Gastrocnemius medialis (tissue), 4 donors: ENCODE measurements around the gene CPM. TPM values are rescaled to one million over a fixed set of nuclear protein-coding genes. Genes with fewer than 3 reads are reported as not detected.

Experiments used
- ATAC-seq, 2 donors: fragments of 150-250 bp; one replicate each; pipeline ENCODE4 v1.9.1; 2016
- DNase-seq, 2 donors: peaks; one replicate each; pipeline ENCODE4 v3.0.0-alpha.2; 2019
- H3K27ac ChIP-seq, 4 donors: fragments of 200-600 bp; sonication (generic); 1 replicate in 1 of 4; 2 replicates in 3 of 4; pipeline ENCODE4 v1.5.1; 2016 to 2018; ENCODE audit warnings: mild to moderate bottlenecking in 2 of 4, moderate library complexity in 1 of 4
- H3K27me3 ChIP-seq, 3 donors: fragments of 200-600 bp; sonication (generic) in 2 of 3; 1 replicate in 1 of 3; 2 replicates in 2 of 3; pipeline versions ENCODE4 v1.5.1 to v1.6.0; 2016 to 2019; ENCODE audit warnings: mild to moderate bottlenecking in 1 of 3, moderate library complexity in 1 of 3
- H3K36me3 ChIP-seq, 2 donors: fragments of 200-600 bp; sonication (generic) in 1 of 2; one replicate each; pipeline ENCODE4 v1.5.1; 2017 to 2018
- H3K4me1 ChIP-seq, 2 donors: fragments of 200-600 bp; sonication (generic) in 1 of 2; one replicate each; pipeline ENCODE4 v1.5.1; 2016 to 2017; ENCODE audit warnings: mild to moderate bottlenecking in 2 of 2
- H3K4me3 ChIP-seq, 4 donors: fragments of 200-600 bp; sonication (generic) in 3 of 4; 1 replicate in 1 of 4; 2 replicates in 3 of 4; pipeline ENCODE4 v1.5.1; 2016 to 2019; ENCODE audit warnings: mild to moderate bottlenecking in 2 of 4
- H3K9me3 ChIP-seq, 3 donors: fragments of 200-600 bp; sonication (generic) in 2 of 3; 1 replicate in 1 of 3; 2 replicates in 2 of 3; pipeline ENCODE4 v1.5.1; 2016 to 2019
- POLR2A ChIP-seq, 2 donors: fragments of 450-650 bp; IDR thresholded peaks; one replicate each; pipeline ENCODE4 v1.6.1; 2017; ENCODE audit warnings: antibody characterized with exemption in 2 of 2, mild to moderate bottlenecking in 2 of 2, moderate library complexity in 2 of 2
- in situ Hi-C, 4 donors: fragments of 200-750 bp; cut with MboI; loops; one replicate each; pipeline versions ENCODE4 v1.15.0 to v1.8.0; 2017; ENCODE audit warnings: low sequenced_read_pairs in 4 of 4
- intact Hi-C: fragments of 100-400 bp; cut with DNase I; formaldehyde crosslinking; loops from one replicate; pipeline ENCODE4 v1.15.1; 2023; ENCODE audit warnings: low total_unique reads
- total RNA-seq, 4 donors: library from RNA; depleted of rRNA; stranded (reverse); fragments of >200 nt; gene quantifications; one replicate each; pipeline versions ENCODE4 v1.1.0 to v1.2.3, GENCODE V29; 2016
- TF ChIP-seq, protein P1 (sequence below), 5 experiments: fragments of 450-650 bp in 3 of 5; fragments of 200-600 bp in 2 of 5; sonication (generic) in 2 of 5; IDR thresholded peaks in 4 of 5; conservative IDR thresholded peaks in 1 of 5; 1 replicate in 4 of 5; 2 replicates in 1 of 5; pipeline ENCODE4 v1.5.1; 2016 to 2019; ENCODE audit warnings: antibody characterized with exemption in 5 of 5, mild to moderate bottlenecking in 3 of 5, moderate library complexity in 3 of 5

The CPM gene
- total RNA-seq, 4 donors from 2014 or later, result 12.9 to 78.4 (median 18.6) TPM

DNA sequence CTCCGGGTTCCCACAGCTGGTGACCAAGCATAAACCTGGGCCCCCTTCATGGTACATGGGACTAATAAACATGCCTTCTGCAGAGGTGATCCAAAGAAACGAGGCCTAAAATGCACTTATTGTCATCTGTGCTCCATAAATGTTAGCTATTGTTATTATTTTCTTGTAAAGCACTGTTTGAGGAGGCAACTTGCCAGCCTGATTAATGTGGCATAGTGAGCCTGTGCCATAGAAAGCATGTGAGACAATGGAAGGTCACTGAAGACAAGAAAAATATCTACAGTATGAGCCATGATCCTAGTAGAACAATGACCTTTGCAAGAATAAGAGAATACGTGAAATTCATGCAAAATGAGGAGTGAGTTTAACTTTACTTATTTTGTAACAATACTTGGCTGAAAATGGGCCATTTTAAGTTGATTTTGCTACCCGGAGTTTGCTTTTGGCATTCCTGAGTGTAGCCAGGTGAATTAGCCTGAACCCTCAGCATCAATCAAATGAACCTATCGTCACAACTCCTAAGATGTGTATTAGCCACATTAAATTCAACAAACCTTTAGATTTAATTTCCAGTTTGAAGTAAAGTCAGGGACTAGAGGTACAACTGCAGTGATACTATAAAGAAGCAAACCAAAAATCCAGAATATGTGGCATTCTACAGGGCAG, 52.2 kb downstream of the CPM start:
- no peaks in the 10 kb centered on the region for H3K27me3 ChIP-seq
- ATAC-seq, result no peak
- intact Hi-C loops (no loop called here), in situ Hi-C loops (no loop called here)
- H3K4me1 ChIP-seq, result no peaks in the 10 kb centered on the region
- H3K9me3 ChIP-seq, result no peaks in the 10 kb centered on the region
- H3K36me3 ChIP-seq, result no peaks in the 10 kb centered on the region
- no peak overlapping the region for H3K27ac ChIP-seq
- DNase-seq, result no peak
- H3K4me3 ChIP-seq, result no peak overlapping the region
- TF ChIP-seq, protein P1, sequence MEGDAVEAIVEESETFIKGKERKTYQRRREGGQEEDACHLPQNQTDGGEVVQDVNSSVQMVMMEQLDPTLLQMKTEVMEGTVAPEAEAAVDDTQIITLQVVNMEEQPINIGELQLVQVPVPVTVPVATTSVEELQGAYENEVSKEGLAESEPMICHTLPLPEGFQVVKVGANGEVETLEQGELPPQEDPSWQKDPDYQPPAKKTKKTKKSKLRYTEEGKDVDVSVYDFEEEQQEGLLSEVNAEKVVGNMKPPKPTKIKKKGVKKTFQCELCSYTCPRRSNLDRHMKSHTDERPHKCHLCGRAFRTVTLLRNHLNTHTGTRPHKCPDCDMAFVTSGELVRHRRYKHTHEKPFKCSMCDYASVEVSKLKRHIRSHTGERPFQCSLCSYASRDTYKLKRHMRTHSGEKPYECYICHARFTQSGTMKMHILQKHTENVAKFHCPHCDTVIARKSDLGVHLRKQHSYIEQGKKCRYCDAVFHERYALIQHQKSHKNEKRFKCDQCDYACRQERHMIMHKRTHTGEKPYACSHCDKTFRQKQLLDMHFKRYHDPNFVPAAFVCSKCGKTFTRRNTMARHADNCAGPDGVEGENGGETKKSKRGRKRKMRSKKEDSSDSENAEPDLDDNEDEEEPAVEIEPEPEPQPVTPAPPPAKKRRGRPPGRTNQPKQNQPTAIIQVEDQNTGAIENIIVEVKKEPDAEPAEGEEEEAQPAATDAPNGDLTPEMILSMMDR (IDR thresholded peaks at IDR 0.05 in 4 of 5, conservative IDR thresholded peaks at IDR 0.05 in 1 of 5), result no peak
- TF ChIP-seq POLR2A (IDR thresholded peaks at IDR 0.05), result no peak

DNA sequence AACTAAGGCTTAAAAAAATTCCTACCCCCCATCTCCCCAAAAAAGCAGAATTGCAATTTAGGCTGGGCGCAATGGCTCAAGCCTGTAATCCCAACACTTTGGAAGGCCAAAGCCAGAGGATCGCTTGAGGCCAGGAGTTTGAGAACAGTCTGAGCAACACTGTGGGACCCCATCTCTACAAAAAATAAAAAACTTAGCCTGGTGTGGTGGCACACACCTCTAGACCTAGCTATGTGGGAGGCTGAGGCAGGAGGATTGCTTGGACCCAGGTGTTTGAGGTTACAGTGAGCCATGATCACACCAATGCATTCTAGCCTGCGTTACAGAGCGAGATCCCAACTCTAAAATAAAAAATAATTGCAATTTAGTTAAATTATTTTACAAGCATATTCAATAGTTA, 54.1 kb downstream of the CPM start:
- no peak for ATAC-seq
- no peaks in the 10 kb centered on the region for H3K9me3 ChIP-seq
- H3K4me3 ChIP-seq, result no peak overlapping the region
- TF ChIP-seq, protein P1 (IDR thresholded peaks at IDR 0.05 in 4 of 5, conservative IDR thresholded peaks at IDR 0.05 in 1 of 5), result no peak
- no peak for TF ChIP-seq POLR2A (IDR thresholded peaks at IDR 0.05)
- H3K36me3 ChIP-seq, result no peaks in the 10 kb centered on the region
- H3K4me1 ChIP-seq, result no peaks in the 10 kb centered on the region
- no peak overlapping the region for H3K27ac ChIP-seq
- no peak for DNase-seq
- in situ Hi-C loops, result no loop called here
- intact Hi-C loops, result no loop called here
- H3K27me3 ChIP-seq, result no peaks in the 10 kb centered on the region

DNA sequence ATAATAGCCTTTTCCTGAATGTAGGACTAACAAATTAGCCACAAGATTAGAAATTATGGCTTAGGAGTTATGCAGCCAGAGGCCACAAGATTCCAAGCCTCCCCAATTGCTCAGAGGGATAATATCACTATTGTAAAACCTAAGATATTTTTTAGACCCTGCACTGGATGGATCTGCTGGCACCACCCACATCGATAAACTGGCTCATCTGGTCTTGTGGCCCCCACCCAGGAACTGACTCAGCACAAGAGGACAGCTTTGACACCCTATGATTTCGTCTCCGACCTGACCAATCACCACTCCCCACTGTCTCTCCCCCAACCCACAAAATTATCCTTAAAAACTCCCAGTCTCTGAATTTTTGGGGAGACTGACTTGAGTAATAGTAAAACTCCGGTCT, 54.7 kb downstream of the CPM start:
- intact Hi-C loops, result no loop called here
- DNase-seq, result no peak
- TF ChIP-seq, protein P1 (IDR thresholded peaks at IDR 0.05 in 4 of 5, conservative IDR thresholded peaks at IDR 0.05 in 1 of 5), result no peak
- no peak for TF ChIP-seq POLR2A (IDR thresholded peaks at IDR 0.05)
- Histone ChIP-seq H3K4me1 (no peaks in the 10 kb centered on the region), H3K9me3 (no peaks in the 10 kb centered on the region), H3K27me3 (no peaks in the 10 kb centered on the region), H3K36me3 (no peaks in the 10 kb centered on the region), H3K4me3 (no peak overlapping the region), H3K27ac (no peak overlapping the region)
- in situ Hi-C loops, result no loop called here
- no peak for ATAC-seq

DNA sequence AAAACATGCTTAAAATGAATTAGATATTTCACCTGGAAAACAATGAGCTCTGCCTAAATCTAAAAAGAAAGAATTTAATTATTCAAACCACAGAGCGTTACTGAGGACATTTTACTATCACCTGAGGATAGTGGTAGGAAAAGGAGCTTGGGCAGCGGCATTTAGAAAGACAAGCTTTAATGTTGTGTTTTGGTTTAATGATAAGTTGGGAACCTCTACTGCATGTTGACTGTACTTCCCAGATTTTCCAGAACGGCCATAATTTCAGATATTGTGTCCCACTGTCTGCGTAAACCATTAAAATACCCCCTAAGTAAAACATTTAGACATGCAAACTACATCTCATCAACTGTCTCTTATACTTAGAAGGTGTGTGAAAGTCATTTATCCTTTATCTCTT, 55.4 kb downstream of the CPM start:
- in situ Hi-C loops, result no loop called here
- no peak overlapping the region for H3K4me3 ChIP-seq
- TF ChIP-seq, protein P1 (IDR thresholded peaks at IDR 0.05 in 4 of 5, conservative IDR thresholded peaks at IDR 0.05 in 1 of 5), result no peak
- no peak for TF ChIP-seq POLR2A (IDR thresholded peaks at IDR 0.05)
- no peak for ATAC-seq
- DNase-seq, result no peak
- H3K9me3 ChIP-seq, result no peaks in the 10 kb centered on the region
- no peaks in the 10 kb centered on the region for H3K36me3 ChIP-seq
- H3K27me3 ChIP-seq, result no peaks in the 10 kb centered on the region
- no peaks in the 10 kb centered on the region for H3K4me1 ChIP-seq
- intact Hi-C loops, result no loop called here
- no peak overlapping the region for H3K27ac ChIP-seq

DNA sequence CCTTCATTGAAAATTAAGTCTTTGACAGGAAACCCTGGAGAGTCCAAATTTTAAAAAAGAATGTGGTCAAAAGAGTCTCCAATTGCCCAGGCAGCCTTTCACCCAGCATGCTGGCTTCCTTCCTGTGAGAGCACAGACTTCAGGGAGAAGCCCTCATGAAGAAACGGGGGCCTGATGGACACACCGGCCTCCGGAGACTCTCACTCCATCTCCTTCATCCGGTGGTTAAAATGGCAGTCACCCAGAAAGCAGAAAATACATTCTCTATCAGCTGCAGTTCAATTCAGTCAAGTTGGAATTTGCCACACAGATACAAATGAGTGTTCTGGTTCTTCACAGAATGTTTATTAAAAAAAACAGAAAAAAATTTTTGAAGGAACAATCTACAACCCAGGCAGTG, 56.5 kb downstream of the CPM start:
- intact Hi-C loops, result no loop called here

More for the DNA sequence above, 56.5 kb downstream of the CPM start:
- Histone ChIP-seq H3K36me3 (no peaks in the 10 kb centered on the region), H3K27ac (no peak overlapping the region), H3K4me1 (no peaks in the 10 kb centered on the region), H3K9me3 (no peaks in the 10 kb centered on the region), H3K4me3 (no peak overlapping the region), H3K27me3 (no peaks in the 10 kb centered on the region)
- DNase-seq (no peak), ATAC-seq (no peak)
- in situ Hi-C loops, result no loop called here
- TF ChIP-seq, protein P1 (IDR thresholded peaks at IDR 0.05 in 4 of 5, conservative IDR thresholded peaks at IDR 0.05 in 1 of 5), result no peak
- no peak for TF ChIP-seq POLR2A (IDR thresholded peaks at IDR 0.05)
